ENCODE results near the gene BCL2L14.

Gene BCL2L14

DNA sequence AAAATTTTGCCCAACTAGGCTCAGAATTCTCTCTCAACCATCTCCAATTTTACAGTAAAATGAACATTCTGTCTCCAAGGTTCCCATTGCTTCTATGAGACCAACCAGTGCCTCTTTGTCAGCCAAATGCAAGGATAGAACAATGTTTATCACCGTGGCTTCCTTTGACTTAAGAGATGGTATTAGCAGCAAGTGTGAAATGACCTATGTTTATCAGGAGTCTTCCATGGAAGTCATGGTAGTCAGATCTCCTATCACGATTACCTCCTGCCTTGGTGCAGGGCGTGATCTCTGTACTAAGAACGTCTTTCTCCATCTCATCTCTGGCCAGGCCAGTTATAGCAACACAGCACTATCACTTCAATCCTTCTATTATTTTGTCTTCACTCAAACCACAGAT lies 6.1 kb upstream of the BCL2L14 start:
- DNase-seq = no peak

DNA sequence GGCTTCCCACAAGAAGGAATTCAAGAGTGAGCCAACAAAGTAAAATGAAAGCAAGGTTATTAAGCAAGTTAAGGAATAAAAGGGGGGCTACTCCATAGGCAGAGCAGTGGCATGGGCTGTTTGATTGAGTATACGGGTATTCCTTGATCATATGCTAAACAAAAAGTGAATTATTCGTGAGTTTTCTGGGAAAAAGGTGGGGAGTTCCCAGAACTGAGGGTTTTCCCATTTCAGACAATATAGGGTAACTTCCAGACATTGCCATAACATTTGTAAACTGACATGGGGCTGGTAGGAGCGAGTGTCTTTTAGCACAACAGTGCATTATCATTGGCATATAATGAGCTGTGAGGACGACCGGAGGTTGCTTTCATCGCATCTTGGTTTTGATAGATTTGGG lies 2.0 kb upstream of the BCL2L14 start:
- no peak for DNase-seq

DNA sequence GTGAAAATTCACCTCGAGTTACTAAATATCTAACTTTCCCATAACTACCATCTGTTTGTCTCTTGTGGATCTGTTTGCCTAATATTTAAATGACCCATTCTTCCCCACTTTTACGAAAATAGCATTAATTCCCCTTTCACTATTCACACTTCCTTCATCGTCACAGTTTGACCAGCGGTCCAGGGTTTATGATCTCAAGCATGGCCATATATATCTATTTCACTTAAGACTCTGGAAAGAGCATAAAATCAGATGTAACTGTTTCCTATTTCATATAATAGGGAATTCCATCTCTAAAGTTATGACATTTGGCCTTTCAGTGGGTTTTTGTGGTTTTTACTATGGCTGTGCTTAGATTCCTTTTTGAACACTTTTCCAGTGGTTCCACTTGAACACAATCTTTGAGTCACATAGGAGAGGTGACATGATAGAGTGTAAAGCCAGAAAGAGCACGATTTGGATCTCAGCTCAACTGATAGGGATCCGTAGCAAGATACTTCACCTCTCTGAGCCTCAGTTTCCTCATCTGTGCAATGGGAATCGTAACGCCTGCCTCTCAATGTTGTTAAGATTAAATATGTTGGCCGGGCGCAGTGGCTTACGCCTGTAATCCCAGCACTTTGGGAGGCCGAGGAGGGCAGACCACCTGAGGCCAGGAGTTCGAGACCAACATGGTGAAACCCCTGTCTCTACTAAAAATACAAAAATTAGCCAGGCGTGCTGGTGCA lies 754 bp upstream of the BCL2L14 start:
- DNase-seq = no peak

DNA sequence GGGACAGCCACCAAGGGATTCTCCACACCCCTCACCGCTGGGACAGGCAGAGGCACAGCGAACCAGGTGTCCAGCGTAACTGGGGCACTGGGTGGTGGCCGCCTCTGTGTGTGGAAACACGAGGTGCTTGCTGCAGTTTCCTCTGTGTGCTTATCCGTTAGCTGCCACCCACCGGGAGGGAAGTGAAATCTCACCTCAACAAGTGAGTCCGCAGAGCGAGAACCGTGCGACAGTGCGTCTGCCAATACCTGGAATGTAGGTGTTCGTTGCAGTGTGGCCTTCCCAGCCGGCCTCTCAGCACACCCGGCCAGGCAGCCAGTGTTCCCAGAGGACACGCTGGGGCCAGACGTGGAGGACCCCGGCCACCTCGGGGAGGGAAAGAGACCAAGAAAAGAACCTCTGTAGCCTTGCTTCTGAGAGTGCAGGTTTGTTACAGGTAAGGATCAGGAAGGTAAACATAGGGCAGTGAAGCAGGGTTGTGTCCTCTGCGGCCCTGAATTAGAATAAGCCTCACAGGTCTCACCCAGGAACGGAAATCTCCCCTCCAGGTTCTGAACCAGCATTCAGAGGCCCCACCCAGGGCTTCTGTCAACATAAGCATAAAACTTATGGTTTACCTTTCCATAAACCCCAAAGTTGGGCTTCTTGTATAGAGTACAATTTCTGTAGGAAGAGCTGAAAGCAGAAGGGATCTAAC lies 1.5 kb downstream of the BCL2L14 start:
- DNase-seq = no peak

DNA sequence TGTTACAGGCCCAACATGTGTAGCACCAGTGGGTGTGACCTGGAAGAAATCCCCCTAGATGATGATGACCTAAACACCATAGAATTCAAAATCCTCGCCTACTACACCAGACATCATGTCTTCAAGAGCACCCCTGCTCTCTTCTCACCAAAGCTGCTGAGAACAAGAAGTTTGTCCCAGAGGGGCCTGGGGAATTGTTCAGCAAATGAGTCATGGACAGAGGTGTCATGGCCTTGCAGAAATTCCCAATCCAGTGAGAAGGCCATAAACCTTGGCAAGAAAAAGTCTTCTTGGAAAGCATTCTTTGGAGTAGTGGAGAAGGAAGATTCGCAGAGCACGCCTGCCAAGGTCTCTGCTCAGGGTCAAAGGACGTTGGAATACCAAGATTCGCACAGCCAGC lies 8.6 kb downstream of the BCL2L14 start:
- DNase-seq = no peak

DNA sequence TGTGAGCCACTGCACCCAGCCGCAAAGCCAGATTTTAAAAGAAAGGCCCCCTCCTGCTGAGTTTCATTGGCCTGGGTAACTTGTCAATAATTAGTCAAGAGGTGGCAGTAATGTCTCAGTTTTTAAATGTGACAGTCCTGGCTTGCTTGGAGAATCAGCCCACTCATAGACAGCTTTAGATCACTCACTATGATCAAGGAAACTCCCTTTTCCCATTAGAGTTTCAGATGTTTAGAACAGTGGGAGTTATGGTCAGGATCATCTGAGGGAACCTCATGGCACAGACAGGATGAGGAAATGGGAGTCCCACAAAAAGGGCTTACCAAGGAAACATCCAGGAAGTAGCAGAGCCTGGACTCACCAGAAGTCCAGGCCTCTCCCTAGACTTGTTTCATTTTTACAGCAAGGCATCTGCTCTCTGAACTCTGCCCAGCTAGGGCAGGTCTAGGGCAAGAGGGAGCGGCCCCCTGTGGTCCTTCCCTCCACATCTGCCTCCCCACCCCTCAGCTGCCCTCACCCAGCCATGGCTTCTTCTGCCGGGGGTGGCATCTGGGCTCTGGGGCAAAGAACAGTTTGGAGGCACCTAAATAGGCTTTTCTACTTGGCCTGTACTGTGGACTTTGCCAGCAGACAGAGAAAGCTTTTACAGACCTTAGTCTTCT lies 11.2 kb downstream of the BCL2L14 start:
- no peak for DNase-seq

DNA sequence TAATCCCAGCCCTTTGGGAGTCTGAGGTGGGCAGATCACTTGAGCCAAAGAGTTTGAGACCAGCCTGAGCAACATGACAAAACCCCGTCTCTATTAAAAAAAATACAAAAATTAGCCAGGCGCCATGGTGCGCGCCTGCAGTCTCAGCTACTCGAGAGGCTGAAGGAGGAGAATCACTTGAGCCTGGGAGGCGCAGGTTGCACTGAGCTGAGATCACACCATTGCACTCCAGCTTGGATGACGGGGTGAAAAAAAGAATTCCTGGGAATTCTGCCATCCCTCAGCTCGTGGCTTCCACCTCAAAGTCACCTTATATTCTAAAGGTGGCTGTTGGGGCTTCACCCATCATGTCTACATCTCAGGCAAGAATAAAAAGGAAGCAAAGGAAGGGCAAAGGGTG lies 12.9 kb downstream of the BCL2L14 start:
- no peak for DNase-seq

DNA sequence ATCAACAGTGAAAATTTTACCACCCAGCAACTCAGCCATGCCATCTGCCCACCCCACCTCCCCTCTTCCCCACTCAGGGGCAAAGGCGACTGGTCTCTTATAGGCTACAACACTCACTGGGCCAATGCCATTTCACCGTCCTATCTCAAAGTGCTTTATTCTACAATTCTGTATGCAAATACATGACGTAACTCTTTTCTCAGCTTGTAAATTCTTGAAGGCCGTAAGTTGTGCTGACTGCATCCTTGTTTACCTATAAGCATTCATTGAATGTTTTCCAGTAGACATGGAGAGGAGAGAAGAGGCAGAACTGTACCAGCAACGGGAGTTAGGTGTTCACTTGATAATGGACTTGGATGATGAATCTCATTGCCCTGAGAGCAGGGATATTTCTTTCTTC lies 15.6 kb downstream of the BCL2L14 start:
- DNase-seq = no peak

DNA sequence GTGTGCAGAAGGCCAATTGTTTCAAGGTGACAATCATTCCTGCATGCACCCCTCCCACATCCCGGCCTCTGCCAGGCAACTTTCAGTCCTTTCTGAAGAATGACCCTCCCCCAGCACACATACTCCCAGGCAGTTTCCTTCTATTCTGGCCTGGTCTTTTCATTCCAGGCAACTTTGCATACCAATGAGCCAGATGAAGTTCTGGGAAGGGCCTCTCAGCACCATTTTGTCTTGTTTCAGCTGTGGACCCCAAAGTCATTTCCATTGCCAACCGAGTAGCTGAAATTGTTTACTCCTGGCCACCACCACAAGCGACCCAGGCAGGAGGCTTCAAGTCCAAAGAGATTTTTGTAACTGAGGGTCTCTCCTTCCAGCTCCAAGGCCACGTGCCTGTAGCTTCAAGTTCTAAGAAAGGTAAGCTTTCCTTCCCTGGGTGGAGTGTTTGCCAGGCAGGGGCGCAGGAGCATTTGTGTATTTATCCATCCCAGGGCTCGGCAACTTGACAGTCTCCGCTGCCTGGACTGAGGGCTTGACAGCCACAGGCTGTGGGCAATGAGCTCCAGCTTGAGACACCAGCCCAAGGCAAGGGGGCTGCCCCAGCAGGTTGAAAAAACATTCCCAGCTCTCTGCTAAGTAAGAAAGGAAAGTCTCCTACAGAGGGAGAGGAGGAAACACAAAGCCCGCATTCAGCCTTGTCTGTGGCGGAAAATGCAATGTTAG lies 16.4 kb downstream of the BCL2L14 start:
- no peak for DNase-seq

DNA sequence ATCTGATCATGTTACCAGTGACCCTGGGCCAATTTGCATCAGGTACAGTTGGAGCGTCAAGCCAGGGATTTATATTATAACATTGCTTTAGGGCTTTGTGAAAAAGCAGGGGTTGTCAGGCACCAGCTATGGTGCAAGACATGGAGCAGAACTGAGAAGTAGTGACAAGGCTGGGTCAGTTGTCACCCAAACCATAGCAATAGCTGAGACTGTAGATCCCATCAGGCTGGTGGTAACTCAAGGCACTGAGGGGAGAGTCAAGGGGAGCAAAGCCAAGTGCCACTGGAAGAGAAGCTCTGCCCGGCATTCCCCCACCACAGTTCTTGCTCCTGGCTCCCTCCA lies 16.9 kb downstream of the BCL2L14 start:
- DNase-seq = no peak

DNA sequence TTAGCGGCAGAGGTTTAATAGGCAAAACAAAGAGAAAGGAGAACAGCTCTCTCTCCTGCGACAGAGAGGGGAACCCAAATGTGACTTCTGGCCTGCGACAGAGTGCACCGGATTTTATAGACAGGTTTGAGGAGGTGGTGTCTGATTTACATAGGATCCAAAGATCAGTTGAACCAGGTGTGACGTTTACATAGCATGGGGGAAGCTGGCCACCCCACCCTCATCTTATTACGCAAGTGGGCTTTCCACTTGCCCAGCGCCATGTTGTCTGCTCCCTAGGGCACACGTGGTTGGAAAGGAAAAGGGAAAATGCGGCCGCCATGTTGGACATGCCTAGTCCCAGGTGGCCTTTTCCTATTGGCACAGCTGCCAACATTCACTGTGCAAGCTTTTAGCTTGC lies 17.4 kb downstream of the BCL2L14 start:
- no peak for DNase-seq

DNA sequence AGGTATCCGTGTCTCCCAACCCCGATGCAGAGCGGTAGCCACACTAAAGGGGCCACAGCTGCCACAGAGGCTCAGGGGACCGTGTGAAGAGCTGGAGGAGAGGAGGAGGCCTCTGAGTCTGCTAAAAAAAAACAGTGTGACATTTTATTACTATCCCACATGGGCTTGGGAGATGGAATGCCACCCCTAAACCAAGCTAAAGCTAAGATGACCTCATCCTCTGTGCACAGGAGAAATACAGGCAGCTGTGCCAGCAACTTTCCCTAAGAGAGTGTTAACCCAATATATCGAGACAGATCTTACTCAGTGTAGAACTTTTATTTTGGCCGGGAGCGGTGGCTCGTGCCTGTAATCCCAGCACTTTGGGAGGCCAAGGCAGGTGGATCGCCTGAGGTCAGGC lies 18.0 kb downstream of the BCL2L14 start:
- DNase-seq = no peak

DNA sequence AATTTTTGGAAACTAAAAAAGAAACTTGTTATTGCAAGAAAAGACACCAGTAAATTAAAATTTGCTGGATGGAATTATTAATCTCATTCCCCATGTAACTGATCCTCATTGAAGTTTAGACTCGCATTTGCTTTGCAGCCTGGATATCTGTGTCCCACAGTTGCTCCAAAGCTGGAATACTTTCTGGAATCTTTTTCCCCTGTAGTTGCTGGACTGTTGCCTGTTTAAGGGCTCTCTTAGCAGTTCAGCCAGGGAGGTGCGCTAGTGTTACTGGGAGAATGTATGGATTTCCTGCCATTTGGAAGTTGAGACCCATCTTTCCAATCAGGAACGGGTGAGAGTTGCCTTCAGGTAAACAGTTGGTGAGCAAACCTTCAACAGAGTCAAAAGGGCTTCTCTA lies 20.3 kb downstream of the BCL2L14 start:
- DNase-seq = no peak

DNA sequence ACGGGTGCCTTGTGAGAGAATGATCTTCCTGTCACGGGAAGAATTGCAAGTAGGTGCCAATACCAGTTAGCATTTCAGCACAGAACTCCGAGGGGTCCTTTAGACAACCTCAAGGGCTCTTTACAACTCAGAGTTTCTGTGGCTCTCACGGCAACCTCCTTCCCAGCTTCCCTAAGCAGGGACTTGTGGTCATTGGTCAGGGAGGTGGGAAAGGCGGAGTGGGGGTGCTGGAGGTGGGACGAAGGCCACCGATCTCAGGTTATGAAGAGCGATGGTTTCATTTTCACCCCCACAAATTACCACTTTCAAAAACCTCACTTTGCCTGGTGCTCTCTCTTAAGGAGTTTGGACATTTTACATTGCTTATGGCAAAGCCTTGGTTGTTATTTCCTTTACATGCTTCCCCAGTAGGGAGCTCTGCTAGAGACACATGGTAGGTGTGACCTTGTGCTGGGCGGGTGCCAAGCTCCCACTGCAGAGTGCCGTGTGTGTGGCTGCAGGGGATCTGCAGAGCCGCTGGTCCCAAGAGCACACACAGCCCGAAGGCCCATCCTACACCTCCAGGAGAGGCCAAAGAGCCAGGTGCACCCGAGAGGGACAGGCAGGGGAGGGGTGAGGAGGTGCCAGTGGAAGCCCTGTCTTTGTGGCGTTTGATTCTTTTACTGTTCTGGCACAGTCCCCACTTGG lies 21.4 kb downstream of the BCL2L14 start:
- DNase-seq = peak; percentile 10

DNA sequence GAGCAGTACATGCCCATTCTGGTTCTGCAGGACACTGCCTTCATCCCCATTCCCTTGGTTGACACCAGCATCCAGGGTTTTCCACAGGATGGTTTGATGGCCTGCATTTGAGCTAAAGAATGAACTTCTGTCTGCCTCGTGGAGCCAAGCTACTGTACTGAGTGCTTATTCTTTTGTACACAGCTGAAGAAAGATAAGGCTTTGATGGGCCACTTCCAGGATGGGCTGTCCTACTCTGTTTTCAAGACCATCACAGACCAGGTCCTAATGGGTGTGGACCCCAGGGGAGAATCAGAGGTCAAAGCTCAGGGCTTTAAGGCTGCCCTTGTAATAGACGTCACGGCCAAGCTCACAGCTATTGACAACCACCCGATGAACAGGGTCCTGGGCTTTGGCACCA lies 23.7 kb downstream of the BCL2L14 start:
- no peak for DNase-seq

DNA sequence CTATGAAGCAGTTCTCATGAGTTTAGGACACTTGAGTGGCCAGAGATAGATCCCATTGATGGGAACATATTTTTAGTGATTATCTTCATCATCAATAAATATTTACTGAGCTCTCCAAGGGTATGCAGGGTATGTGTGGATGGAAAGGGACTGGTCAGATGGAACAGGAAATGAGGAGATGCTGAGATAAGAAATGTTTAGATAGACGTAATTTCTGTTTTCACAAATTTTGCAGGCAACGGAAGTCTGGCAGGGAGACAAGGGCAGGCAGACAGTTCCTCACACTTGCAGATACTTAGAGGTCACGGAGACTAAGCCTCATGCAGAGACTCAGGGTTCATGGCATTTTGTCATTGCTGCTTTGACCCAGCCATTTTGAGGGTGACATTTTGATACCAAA lies 24.3 kb downstream of the BCL2L14 start:
- no peak for DNase-seq

DNA sequence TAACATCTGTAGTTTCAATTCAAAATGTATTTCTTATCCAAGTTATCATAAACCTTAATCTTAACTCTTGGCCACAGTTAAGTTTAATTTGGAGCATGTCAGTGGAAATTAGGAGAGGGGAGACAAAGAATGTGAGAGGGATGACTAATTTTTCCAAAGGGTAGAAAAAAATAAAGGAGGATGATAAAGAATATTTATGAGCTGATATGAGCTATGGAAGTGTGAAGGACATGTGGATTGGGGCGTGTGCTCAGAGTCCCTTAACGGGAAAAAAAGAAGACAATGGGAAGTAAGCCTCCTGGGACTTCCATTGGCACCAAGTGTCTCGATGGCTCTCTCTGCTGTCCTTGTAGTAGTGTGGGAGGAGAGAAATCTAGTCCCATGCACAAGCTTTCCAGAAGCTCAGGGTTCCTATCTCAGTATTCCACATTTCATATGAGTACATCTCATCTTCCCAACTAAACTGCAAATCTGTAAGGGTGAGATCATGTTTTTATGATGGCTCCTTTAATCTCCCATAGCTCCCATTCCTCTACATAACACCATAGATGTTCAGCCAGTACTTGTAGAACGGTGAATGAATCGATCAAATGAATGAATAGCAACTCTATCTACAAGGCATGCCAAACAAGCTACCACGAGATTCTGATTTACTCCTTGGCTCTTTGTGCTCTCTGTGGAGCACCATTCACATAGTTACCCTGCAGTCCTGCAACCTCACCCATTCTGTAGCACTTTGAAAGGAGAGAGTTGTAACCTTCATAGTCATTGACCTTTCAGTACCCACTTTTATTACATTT lies 27.4 kb downstream of the BCL2L14 start:
- no peak for DNase-seq

DNA sequence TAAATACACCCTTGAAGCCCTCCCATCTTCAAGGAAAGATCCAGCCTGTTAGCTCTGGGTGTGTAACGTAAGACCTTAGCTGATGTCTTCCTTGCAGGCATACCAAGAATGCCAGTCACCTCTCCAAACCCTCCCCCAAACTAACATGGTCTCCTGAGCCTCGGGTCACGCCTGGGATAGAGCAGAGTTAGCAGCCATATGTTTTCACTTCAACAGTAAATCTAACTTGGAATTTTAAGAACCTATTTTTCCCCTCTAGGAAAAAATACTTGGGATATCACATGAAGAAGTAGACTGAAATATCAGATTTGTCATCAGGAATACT lies 27.9 kb downstream of the BCL2L14 start:
- no peak for DNase-seq

DNA sequence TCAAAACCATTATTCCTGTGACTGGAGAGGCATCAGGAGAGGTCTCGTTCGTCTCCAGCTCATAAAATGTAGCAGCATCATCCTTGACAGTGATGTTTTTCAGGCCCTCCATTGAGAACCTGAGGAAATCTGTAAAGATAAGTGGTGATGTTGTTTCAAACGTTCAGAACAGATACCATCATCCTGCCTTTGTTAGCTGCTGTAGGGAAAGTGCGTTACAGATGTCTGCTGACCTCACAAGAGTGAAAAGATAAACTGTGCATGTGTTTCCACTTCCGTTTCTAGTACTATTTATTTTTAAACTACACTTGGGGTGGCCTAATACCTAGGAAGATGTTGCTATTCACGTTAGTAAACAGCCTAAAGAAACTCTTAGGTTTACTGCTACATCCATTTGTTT lies 28.4 kb downstream of the BCL2L14 start:
- DNase-seq = no peak

DNA sequence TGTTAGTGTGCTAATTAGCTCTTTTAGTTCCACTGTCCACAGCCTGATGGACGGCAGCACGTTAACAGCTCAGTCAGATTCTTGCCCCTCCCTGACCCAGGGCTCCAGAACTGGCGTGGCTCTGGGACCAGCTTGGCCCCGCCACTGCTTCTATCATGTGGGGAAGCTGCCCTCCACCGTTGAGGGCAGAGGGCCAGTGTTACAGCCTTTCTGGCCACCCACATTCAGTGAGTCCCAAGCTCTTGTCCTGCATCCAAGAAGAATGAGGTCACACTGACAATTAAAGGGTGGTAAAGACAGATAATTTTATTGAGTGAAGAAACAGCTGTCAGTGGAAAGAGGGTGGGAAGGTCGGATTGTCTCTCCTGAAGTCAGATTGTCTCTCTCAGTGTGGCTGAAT lies 36.9 kb downstream of the BCL2L14 start:
- no peak for DNase-seq

DNA sequence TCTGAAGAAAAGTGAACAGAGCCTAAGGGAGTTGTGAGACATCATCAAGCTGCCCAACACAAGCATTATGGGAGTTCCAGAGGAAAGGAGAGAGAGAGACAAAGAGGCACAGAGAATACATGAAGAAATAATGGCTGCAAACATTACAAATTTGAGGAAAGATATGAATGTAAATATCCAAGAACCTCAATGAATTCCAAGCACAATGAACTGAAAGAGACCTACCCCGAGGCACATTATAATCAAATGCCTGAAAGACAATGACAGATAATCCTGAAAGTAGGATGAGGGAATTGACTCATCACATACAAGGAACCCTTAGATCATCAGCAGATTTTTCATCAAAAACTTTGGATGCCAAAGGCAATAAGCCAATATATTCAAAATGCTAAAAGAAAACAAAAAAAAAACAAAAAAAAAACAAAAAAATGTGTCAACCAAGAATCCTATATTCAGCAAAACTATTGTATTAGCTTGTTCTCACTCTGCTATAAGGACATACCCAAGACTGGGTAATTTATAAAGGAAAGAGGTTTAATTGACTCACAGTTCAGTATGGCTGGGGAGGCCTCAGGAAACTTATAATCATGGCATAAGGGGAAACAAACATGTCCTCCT lies 37.8 kb downstream of the BCL2L14 start:
- no peak for DNase-seq

Data from SHP77 treated with DMSO at 0.1 percent for 48 hours (cell line).